ENCODE measurements around the gene TTC34.

TTC34 gene

DNA sequence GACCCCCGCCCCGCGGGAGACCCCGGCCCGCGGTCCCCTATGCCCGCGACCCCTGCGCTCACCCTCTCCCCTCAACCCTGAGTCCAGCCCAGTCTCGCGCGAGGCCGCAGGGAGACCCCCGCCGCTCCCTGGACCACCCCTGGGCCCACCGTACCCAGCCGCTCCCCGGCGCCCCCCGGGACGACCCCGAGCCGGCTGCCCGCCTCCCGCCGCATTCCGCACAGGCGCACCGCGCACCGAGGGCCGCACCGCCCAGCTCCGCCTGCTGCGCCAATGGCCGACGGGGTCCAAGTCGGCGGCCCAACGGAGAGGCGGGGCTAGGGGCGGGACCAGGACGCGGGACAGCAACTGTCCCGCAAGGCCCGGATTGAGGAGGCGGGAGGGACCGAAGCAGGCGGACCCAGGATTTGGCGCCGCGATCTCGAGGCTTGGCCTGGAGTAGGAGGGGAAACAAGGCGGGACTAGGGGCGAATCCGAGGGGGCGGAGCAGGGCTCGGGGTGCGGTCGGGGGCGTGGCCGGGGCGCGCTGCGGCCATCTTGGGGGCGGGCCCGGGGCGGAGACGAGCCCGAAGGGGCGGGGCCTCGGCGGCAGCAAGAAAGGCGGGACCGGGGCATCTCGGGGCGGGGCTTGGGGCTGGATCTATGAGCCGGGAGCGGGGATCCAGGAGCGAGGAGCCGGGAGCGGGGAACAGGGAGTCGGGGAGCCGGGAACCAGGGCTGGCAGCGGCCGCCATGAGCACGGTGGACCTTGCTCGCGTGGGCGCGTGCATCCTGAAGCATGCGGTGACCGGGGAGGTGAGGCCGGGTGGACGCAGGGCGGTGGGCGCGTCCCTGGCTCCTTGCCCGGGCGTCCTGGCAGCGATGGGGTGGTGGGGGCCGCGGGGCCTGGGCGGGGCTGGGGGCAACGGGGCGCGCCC is 215.1 kb downstream of the TTC34 start, which contains the start of gene PRXL2B:
Gene PRXL2B (plus strand): TSS at position 624 of the 917 bp plus-strand sequence. CDS start 109 bp downstream, at position 733.
- peak within 1 kb of the TSS; percentile 93 for H3K27ac ChIP-seq (ENCODE audit: low read length)
- peak within 1 kb of the TSS; percentile 95 for H3K9ac ChIP-seq (ENCODE audit: low read length)
- peaks cover 10% of the 10 kb centered on the region; the same call in 1 of the 2 replicates for H3K79me2 ChIP-seq (ENCODE audit: low read length)
- peak within 1 kb of the TSS; percentile 97 for H3K4me3 ChIP-seq (ENCODE audit: low read length)
- peak within 1 kb of the TSS; percentile 78; the same call in 1 of the 2 replicates for H2AFZ ChIP-seq (ENCODE audit: low read depth, low read length)
- peak within 1 kb of the TSS; percentile 90 for H3K4me2 ChIP-seq (ENCODE audit: low read length)
- no peaks in the 10 kb centered on the region for H4K20me1 ChIP-seq (ENCODE audit: insufficient read depth, low read length)
- peaks cover 29% of the 10 kb centered on the region for H3K4me1 ChIP-seq (ENCODE audit: low read length)
- H3K9me3 ChIP-seq (ENCODE audit: insufficient read depth, low read length), result no peaks in the 10 kb centered on the region
- no peaks in the 10 kb centered on the region for H3K27me3 ChIP-seq (ENCODE audit: low read depth, low read length)
- peaks cover 3% of the 10 kb centered on the region for H3K36me3 ChIP-seq (replicated peaks; ENCODE audit: low read depth, low read length)
- TF ChIP-seq EZH2phosphoT487 (IDR thresholded peaks at IDR 0.05; ENCODE audit: low read depth) (no peak), CTCF (IDR thresholded peaks at IDR 0.05; ENCODE audit: low read depth, low read length) (no peak)
